HG03575 (cell line): ENCODE results near the gene IL23R.
"Not testable (repeated sequence)": the region's sequence is repeated elsewhere in the genome, so short reads cannot be mapped to it uniquely, and the experiment has no call there.

Experiments used
- ATAC-seq: cut with Tn5 transposase; IDR thresholded peaks from one replicate; pipeline ENCODE4 v1.9.1; 2021; ENCODE audit not compliant: unreplicated experiment, insufficient number of reproducible peaks, low FRiP score; ENCODE audit errors: extremely low read depth

Gene IL23R

GRCh38 chr1:67146539-67146938, 19.7 kb upstream of the IL23R start:
- no peak for ATAC-seq

GRCh38 chr1:67147973-67148372, 18.3 kb upstream of the IL23R start:
- not testable (repeated sequence) for ATAC-seq

GRCh38 chr1:67148516-67149178, 17.6 kb upstream of the IL23R start:
- ATAC-seq: peak; percentile 8

- ATAC-seq: peak; percentile 66
Measured at GRCh38 chr1:67149179-67149770, 17.0 kb upstream of the IL23R start.

GRCh38 chr1:67150931-67151330, 15.3 kb upstream of the IL23R start:
- no peak for ATAC-seq

- ATAC-seq: no peak
Measured at GRCh38 chr1:67158401-67158800, 7.9 kb upstream of the IL23R start.

GRCh38 chr1:67159233-67159632, 7.0 kb upstream of the IL23R start:
- no peak for ATAC-seq

GRCh38 chr1:67162954-67163353, 3.3 kb upstream of the IL23R start:
- ATAC-seq: no peak

- ATAC-seq: no peak
Measured at GRCh38 chr1:67165468-67166041, 699 bp upstream of the IL23R start.

GRCh38 chr1:67169496-67169895, 3.2 kb downstream of the IL23R start:
- ATAC-seq: no peak

- ATAC-seq: no peak
Measured at GRCh38 chr1:67169932-67170331, 3.7 kb downstream of the IL23R start.

GRCh38 chr1:67170751-67171573, 4.7 kb downstream of the IL23R start:
- ATAC-seq: no peak

- no peak for ATAC-seq
Measured at GRCh38 chr1:67171574-67171955, 5.3 kb downstream of the IL23R start.

- no peak for ATAC-seq
Measured at GRCh38 chr1:67171978-67172377, 5.7 kb downstream of the IL23R start.

GRCh38 chr1:67173988-67174387, 7.7 kb downstream of the IL23R start:
- ATAC-seq: no peak

- no peak for ATAC-seq
Measured at GRCh38 chr1:67174716-67175284, 8.5 kb downstream of the IL23R start.

- no peak for ATAC-seq
Measured at GRCh38 chr1:67175530-67176087, 9.4 kb downstream of the IL23R start.

- ATAC-seq: no peak
Measured at GRCh38 chr1:67184838-67185421, 18.7 kb downstream of the IL23R start.

GRCh38 chr1:67188137-67188536, 21.9 kb downstream of the IL23R start:
- ATAC-seq: no peak
